ENCODE measurements around the gene KIFBP.
"Not testable (repeated sequence)": the region's sequence is repeated elsewhere in the genome, so short reads cannot be mapped to it uniquely, and the experiment has no call there.

GRCh38 chr10:68940917-68941316 is 47.7 kb upstream of the KIFBP start:
- not testable (repeated sequence) for TF ChIP-seq CTCF (IDR thresholded peaks at IDR 0.05; ENCODE audit: insufficient read depth, low read length, poor library complexity, severe bottlenecking); EZH2phosphoT487 (conservative IDR thresholded peaks at IDR 0.05; ENCODE audit: low read length)
